HG02571 (cell line): ENCODE measurements around the gene IFNL1.
"Not testable (repeated sequence)": the region's sequence is repeated elsewhere in the genome, so short reads cannot be mapped to it uniquely, and the experiment has no call there.

Source experiments
- ATAC-seq: cut with Tn5 transposase; IDR thresholded peaks from one replicate; pipeline ENCODE4 v1.9.1; 2021; ENCODE audit warnings: mild to moderate bottlenecking, moderate library complexity; ENCODE audit not compliant: unreplicated experiment

IFNL1 gene

GRCh38 chr19:39307822-39308530, 11.8 kb downstream of the IFNL1 start:
- no peak for ATAC-seq

- ATAC-seq = no peak
Observed at GRCh38 chr19:39308531-39309304, 12.5 kb downstream of the IFNL1 start.

GRCh38 chr19:39309305-39309670, 13.1 kb downstream of the IFNL1 start:
- not testable (repeated sequence) for ATAC-seq

- ATAC-seq = no peak
Observed at GRCh38 chr19:39310558-39311311, 14.5 kb downstream of the IFNL1 start.

- ATAC-seq = no peak
Observed at GRCh38 chr19:39314016-39314728, 18.0 kb downstream of the IFNL1 start.

- ATAC-seq = no peak
Observed at GRCh38 chr19:39315933-39316332, 19.7 kb downstream of the IFNL1 start.

- no peak for ATAC-seq
Observed at GRCh38 chr19:39316627-39317321, 20.6 kb downstream of the IFNL1 start.

GRCh38 chr19:39317476-39317875, 21.3 kb downstream of the IFNL1 start:
- ATAC-seq = no peak

- ATAC-seq = no peak
Observed at GRCh38 chr19:39318071-39318470, 21.9 kb downstream of the IFNL1 start.

GRCh38 chr19:39318690-39319089, 22.5 kb downstream of the IFNL1 start:
- no peak for ATAC-seq

GRCh38 chr19:39319098-39319891, 23.1 kb downstream of the IFNL1 start:
- ATAC-seq = no peak

- no peak for ATAC-seq
Observed at GRCh38 chr19:39319892-39320248, 23.7 kb downstream of the IFNL1 start.

- ATAC-seq = no peak
Observed at GRCh38 chr19:39321117-39321831, 25.1 kb downstream of the IFNL1 start.

GRCh38 chr19:39321832-39322176, 25.6 kb downstream of the IFNL1 start:
- no peak for ATAC-seq

- no peak for ATAC-seq
Observed at GRCh38 chr19:39324242-39324842, 28.1 kb downstream of the IFNL1 start.

- ATAC-seq = no peak
Observed at GRCh38 chr19:39325778-39326665, 29.8 kb downstream of the IFNL1 start.

GRCh38 chr19:39327363-39328045, 31.3 kb downstream of the IFNL1 start:
- no peak for ATAC-seq
